Uterus (tissue), 2 donors: Measurements from ENCODE around the gene PARD3.

Source experiments
- CTCF ChIP-seq, 4 experiments: fragments of 200-600 bp in 2 of 4; fragments of 450-650 bp in 2 of 4; sonication (generic) in 2 of 4; IDR thresholded peaks; one replicate each; pipeline ENCODE4 v1.5.1; 2016 to 2019; ENCODE audit warnings: antibody characterized with exemption in 4 of 4, mild to moderate bottlenecking in 2 of 4, moderate library complexity in 1 of 4
- POLR2A ChIP-seq, 2 donors: fragments of 450-650 bp; IDR thresholded peaks; one replicate each; pipeline ENCODE4 v1.6.1; 2016; ENCODE audit warnings: antibody characterized with exemption in 2 of 2, mild to moderate bottlenecking in 1 of 2, moderate library complexity in 1 of 2

DNA sequence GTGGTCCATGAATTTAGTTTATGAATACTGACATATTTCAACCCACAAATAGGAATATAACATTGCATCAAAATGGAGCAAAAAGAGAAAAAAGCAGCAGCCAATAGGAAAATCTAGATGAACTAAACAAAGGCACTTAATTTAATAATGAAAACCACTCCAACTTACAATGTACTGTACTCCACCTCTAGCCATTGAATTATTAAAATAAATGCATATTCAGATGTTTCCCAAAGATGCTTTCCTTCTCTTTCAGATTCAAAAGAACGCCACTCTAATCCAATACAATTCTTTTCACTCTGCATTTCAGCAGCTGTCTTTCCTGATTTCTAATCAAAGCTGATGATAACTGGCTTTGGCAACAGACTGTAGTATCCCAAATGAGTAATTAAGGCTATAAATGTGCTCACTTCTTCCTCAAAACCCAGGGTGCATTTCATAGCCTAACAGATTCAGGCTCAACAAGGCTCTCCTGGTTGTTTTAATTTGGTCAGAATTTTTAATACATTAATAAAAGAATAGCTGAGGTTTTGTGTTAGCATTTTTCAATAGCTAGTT is 577.1 kb downstream of the PARD3 start:
- TF ChIP-seq CTCF (IDR thresholded peaks at IDR 0.05): no peak
- TF ChIP-seq POLR2A (IDR thresholded peaks at IDR 0.05): no peak
